GM12801 (cell line): ENCODE measurements around the gene TMEM8B.

ENCODE experiments used
- CTCF ChIP-seq: IDR thresholded peaks from one replicate; pipeline ENCODE4 v1.5.1; 2011; ENCODE audit warnings: control low read depth; ENCODE audit not compliant: insufficient read length; ENCODE audit errors: extremely low read depth

TMEM8B gene

DNA sequence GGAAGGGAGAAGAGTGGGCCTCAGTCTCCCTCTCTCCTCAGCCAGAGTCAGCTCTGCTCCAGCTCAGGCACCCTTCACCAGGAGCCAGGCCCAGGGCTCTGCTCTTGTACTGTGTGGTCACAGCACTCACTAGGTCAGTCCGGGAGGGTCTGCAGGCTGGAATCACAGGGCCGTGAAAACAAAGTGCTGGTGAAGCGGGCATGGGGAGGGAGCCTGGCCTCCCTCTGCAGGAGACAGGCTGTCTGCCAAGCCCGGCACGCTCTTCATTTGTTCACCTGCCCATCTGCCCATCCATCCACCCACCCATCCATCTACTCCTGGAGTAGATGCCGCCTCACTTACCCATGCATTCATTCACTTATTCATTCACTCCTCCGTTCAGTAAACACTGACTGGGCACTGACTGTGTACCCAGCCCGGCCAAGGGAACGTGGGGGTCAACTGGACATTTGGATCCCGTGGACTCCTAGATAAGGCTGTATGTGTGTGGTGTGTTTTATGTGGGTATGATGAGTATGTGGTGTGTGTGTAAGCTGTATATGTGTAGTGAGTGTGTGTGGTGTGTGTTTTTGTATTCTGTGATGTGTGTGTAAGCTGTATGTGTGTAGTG lies 83.9 kb downstream of the TMEM8B start:
- TF ChIP-seq CTCF, result no peak

GRCh38 chr9:35914301-35914807 lies 85.3 kb downstream of the TMEM8B start:
- no peak for TF ChIP-seq CTCF
